K562 (cell line): ENCODE results near the gene SLC26A1. TPM values are rescaled to one million over a fixed set of nuclear protein-coding genes. Genes with fewer than 3 reads are reported as not detected.

Source experiments
- ATAC-seq: fragments of 200-7000 bp; cut with Tn5 transposase; 3 replicates; pipeline ENCODE4 v1.9.1; 2020; ENCODE audit warnings: moderate library complexity
- BruUV-seq: library from RNA; stranded (reverse); fragments of 400-500 nt; replicated peaks from 2 replicates; lab custom pipeline; 2021; lab: Mats Ljungman, UMichigan
- CTCF ChIA-PET: fragments of 300-600 bp; formaldehyde crosslinking; extraction: SDS; loops from one replicate; lab custom pipeline; 2021; ENCODE audit warnings: low intra/inter-chr PET ratio; lab: Yijun Ruan, JAX
- POLR2A ChIA-PET: fragments of 300-600, 350-650 bp; sonication (Branson Sonifier 250); formaldehyde crosslinking; extraction: SDS; loops from one replicate; lab custom pipeline; 2021; ENCODE audit warnings: antibody characterized with exemption, inconsistent platforms; lab: Yijun Ruan, JAX
- DNase-seq, 4 experiments: peaks; one replicate each; pipeline versions ENCODE4 v3.0.0 to v3.0.0-alpha.2; 2011 to 2018; ENCODE audit warnings: low spot score in 3 of 4, mixed read lengths in 3 of 4; ENCODE audit errors: extremely low read depth in 1 of 4
- FAIRE-seq: peaks from 2 replicates; lab custom pipeline; 2011; peaks lifted over from hg19 to GRCh38; lab: Jason Lieb, UNC
- H2AFZ ChIP-seq: 2 replicates; pipeline ENCODE4 v1.6.0; 2011; ENCODE audit warnings: low read depth, low read length, control low read depth, inconsistent platforms
- H3K27ac ChIP-seq: fragments of 200-600 bp; 3 replicates; pipeline ENCODE4 v1.8.0; 2011; ENCODE audit warnings: low read depth, mild to moderate bottlenecking, control low read depth, inconsistent platforms, low read length, moderate library complexity, mixed read lengths; ENCODE audit errors: extremely low read depth
- H3K27me3 ChIP-seq, 2 experiments: fragments of 300-600 bp in 1 of 2; 2 replicates in 1 of 2; 3 replicates in 1 of 2; pipeline versions ENCODE4 v1.6.0 to v1.8.0; 2011; ENCODE audit warnings: inconsistent platforms in 2 of 2, low read length in 2 of 2, mild to moderate bottlenecking in 1 of 2, mixed read lengths in 1 of 2, moderate library complexity in 1 of 2; ENCODE audit not compliant: control insufficient read depth in 2 of 2, insufficient read depth in 2 of 2
- H3K36me3 ChIP-seq: fragments of 300-600 bp; 3 replicates; pipeline ENCODE4 v1.8.0; 2011; ENCODE audit warnings: mild to moderate bottlenecking, low read length, inconsistent platforms; ENCODE audit not compliant: control insufficient read depth, insufficient read depth
- H3K4me1 ChIP-seq, 2 experiments: fragments of 200-600 bp in 1 of 2; replicated peaks in 1 of 2; 2 replicates in 1 of 2; 3 replicates in 1 of 2; pipeline versions ENCODE4 v1.5.1 to v1.8.0; 2011; ENCODE audit warnings: inconsistent platforms in 2 of 2, low read length in 2 of 2, mild to moderate bottlenecking in 1 of 2, mixed read lengths in 1 of 2, moderate library complexity in 1 of 2; ENCODE audit not compliant: control insufficient read depth in 2 of 2, insufficient read depth in 2 of 2
- H3K4me2 ChIP-seq: 2 replicates; pipeline ENCODE4 v1.6.1; 2011; ENCODE audit warnings: low read length, control low read depth, inconsistent platforms, mixed read lengths; ENCODE audit not compliant: insufficient read depth
- H3K4me3 ChIP-seq: fragments of 200-600 bp; sonication (generic), shearing (Covaris generic); 2 replicates; pipeline ENCODE4 v1.5.1; 2016; ENCODE audit warnings: control low read depth, inconsistent platforms
- H3K79me2 ChIP-seq: fragments of 200-600 bp; 3 replicates; pipeline ENCODE4 v1.8.0; 2011; ENCODE audit warnings: low read length, inconsistent platforms; ENCODE audit not compliant: control insufficient read depth, insufficient read depth
- H3K9ac ChIP-seq, 2 experiments: 2 replicates each; pipeline versions ENCODE4 v1.6.0 to v1.6.1; 2011; ENCODE audit warnings: low read depth in 2 of 2, low read length in 2 of 2, control low read depth in 1 of 2, inconsistent platforms in 1 of 2, mild to moderate bottlenecking in 1 of 2, mixed read lengths in 1 of 2; ENCODE audit not compliant: insufficient read depth in 1 of 2
- H3K9me1 ChIP-seq: one replicate; pipeline ENCODE4 v1.6.0; 2011; ENCODE audit warnings: inconsistent platforms, mild to moderate bottlenecking, low read length, moderate library complexity; ENCODE audit not compliant: control insufficient read depth, insufficient read depth
- H3K9me3 ChIP-seq: replicated peaks from 2 replicates; pipeline ENCODE4 v1.5.1; 2011; ENCODE audit warnings: low read depth, low read length, inconsistent platforms; ENCODE audit not compliant: control insufficient read depth, insufficient read depth
- H4K20me1 ChIP-seq: replicated peaks from 2 replicates; pipeline ENCODE4 v1.6.1; 2011; ENCODE audit warnings: low read length, inconsistent platforms, mixed read lengths; ENCODE audit not compliant: control insufficient read depth, insufficient read depth
- CBFB ChIP-seq: sonication (generic); formaldehyde crosslinking; IDR thresholded peaks from 2 replicates; pipeline ENCODE4 v1.4.0; 2020; ENCODE audit warnings: mild to moderate bottlenecking, missing genetic modification reagents
- FOSL1 ChIP-seq: fragments of 200-800 bp; sonication (Bioruptor generic); conservative IDR thresholded peaks from 2 replicates; pipeline ENCODE4 v1.6.1; 2016; ENCODE audit warnings: missing genetic modification characterization, missing compliant biosample characterization
- KLF6 ChIP-seq: fragments of 250-450 bp; sonication (Bioruptor Pico); IDR thresholded peaks from 2 replicates; pipeline ENCODE4 v1.4.0; 2020; ENCODE audit warnings: mild to moderate bottlenecking, moderate library complexity, borderline replicate concordance
- L3MBTL2 ChIP-seq: fragments of 450-650 bp; IDR thresholded peaks from 2 replicates; pipeline ENCODE4 v1.6.1; 2016; ENCODE audit warnings: mild to moderate bottlenecking, moderate library complexity
- PHTF2 ChIP-seq: fragments of 250-450 bp; sonication (Bioruptor Pico); IDR thresholded peaks from 2 replicates; pipeline ENCODE4 v1.5.0; 2021; ENCODE audit warnings: mild to moderate bottlenecking
- POLR2A ChIP-seq: fragments of 450-650 bp; conservative IDR thresholded peaks from 2 replicates; pipeline ENCODE4 v1.6.1; 2016
- POLR2G ChIP-seq: fragments of 200-400 bp; formaldehyde crosslinking; IDR thresholded peaks from 2 replicates; pipeline ENCODE4 v1.6.1; 2017; ENCODE audit warnings: low read depth, mild to moderate bottlenecking, antibody characterized with exemption, low read length, moderate library complexity
- SREBF1 ChIP-seq: fragments of 150-350 bp; IDR thresholded peaks from 2 replicates; pipeline ENCODE4 v1.6.1; 2014; ENCODE audit warnings: antibody characterized with exemption, low read depth, low read length, borderline replicate concordance
- WGBS: fragments of 100-300 bp; shearing (Covaris generic); methylation state at CpG from one replicate; pipeline ENCODE4 v1.1.6; 2016; ENCODE audit warnings: low coverage, mixed read lengths; ENCODE audit not compliant: insufficient coverage; ENCODE audit errors: missing lambda C conversion rate; 5-methylcytosine and 5-hydroxymethylcytosine counted together
- in situ Hi-C: fragments of 300-500 bp; cut with MboI; formaldehyde crosslinking; loops from 4 replicates; pipeline ENCODE4 v1.15.0; 2018; ENCODE audit warnings: inconsistent platforms, mixed read lengths
- intact Hi-C: fragments of 100-400 bp; cut with micrococcal nuclease; formaldehyde crosslinking; loops from 2 replicates; pipeline ENCODE4 v1.14.2; 2022
- polyA plus RNA-seq, 8 experiments: library from polyadenylated mRNA; depleted of rRNA in 4 of 8; stranded (reverse) in 5 of 8; unstranded in 3 of 8; fragments of >200 nt; fragmentation: Nextera tagmentation in 2 of 8; fragmentation: Illumina TruSeq in 1 of 8; extraction: Ambion mirVana in 2 of 8; extraction: Trizol in 1 of 8; gene quantifications; 2 replicates each; pipeline versions ENCODE4 v1.2.1 to v1.2.3, GENCODE V29; 2011 to 2014; ENCODE audit warnings: inconsistent platforms in 1 of 8, missing spikeins in 1 of 8
- total RNA-seq, 7 experiments: library from RNA; depleted of rRNA in 6 of 7; stranded (reverse); fragments of >200 nt in 6 of 7; fragmentation: Illumina TruSeq in 2 of 7; extraction: Trizol in 2 of 7; gene quantifications; 2 replicates each; pipeline versions ENCODE4 v1.2.1 to v1.2.3, GENCODE V29; 2011 to 2021; ENCODE audit warnings: low replicate concordance in 1 of 7
- TF ChIP-seq, protein P1 (sequence below), 2 experiments: IDR thresholded peaks; 2 replicates each; pipeline ENCODE4 v1.6.1; 2011; ENCODE audit warnings: borderline replicate concordance in 1 of 2, control low read depth in 1 of 2, low read depth in 1 of 2, low read length in 1 of 2, mild to moderate bottlenecking in 1 of 2, mixed read lengths in 1 of 2, moderate library complexity in 1 of 2; ENCODE audit not compliant: insufficient read depth in 1 of 2, insufficient read length in 1 of 2, poor library complexity in 1 of 2, severe bottlenecking in 1 of 2; ENCODE audit errors: extremely low read depth in 1 of 2
- TF ChIP-seq, protein P2 (sequence below): sonication (generic); formaldehyde crosslinking; IDR thresholded peaks from 2 replicates; pipeline ENCODE4 v1.8.0; 2022; ENCODE audit warnings: mild to moderate bottlenecking, missing genetic modification reagents
- TF ChIP-seq, protein P3 (sequence below): sonication (generic); formaldehyde crosslinking; IDR thresholded peaks from 2 replicates; pipeline ENCODE4 v1.9.0; 2022; ENCODE audit warnings: mild to moderate bottlenecking, missing genetic modification reagents

Gene SLC26A1
- total and polyA plus RNA-seq, 9 of the 15 experiments (the other 6 are each of a cell fraction or from before 2014, with no cell fraction given), result 0.11 to 4.2 (median 0.95) TPM

GRCh38 chr4:1029529-1029928 is 36.3 kb upstream of the SLC26A1 start:
- H3K9me1 ChIP-seq, result no peaks in the 10 kb centered on the region
- H3K4me2 ChIP-seq, result no peak overlapping the region
- no peak for DNase-seq
- POLR2A ChIA-PET, result interaction anchor here (1.6 kb wide), 1 partner anchor 12 kb away, joined by 6 read pairs; no protein-coding TSS in a partner anchor
- peaks cover 3 to 85% of the 10 kb centered on the region in 2 experiments; a peak in 4 of 5 replicates for H3K4me1 ChIP-seq
- TF ChIP-seq SREBF1 (no peak), CBFB (CRISPR knock-in tag) (0 out of 2 replicates have a peak, but pooled peaks have one; percentile 29), POLR2G (peak; percentile 71)
- TF ChIP-seq, all 486 proteins: peak for 2
- 0 out of 5 replicates have a peak, but pooled peaks cover 0 to 6% of the 10 kb centered on the region in 2 experiments for H3K27me3 ChIP-seq
- no TSS peak for BruUV-seq
- CTCF ChIA-PET, result no interaction called here
- no peaks in the 10 kb centered on the region; the same call in 1 of the 2 replicates for H3K9me3 ChIP-seq
- H3K79me2 ChIP-seq, result no peaks in the 10 kb centered on the region
- peaks cover 16% of the 10 kb centered on the region; the same call in 2 of the 3 replicates for H3K36me3 ChIP-seq
- H3K9ac ChIP-seq, result no peak overlapping the region; a peak in 1 of 4 replicates
- 35% methylated on average over 7 of the region's 17 CpGs for WGBS
- intact Hi-C loops (no loop called here), in situ Hi-C loops (no loop called here)
- H4K20me1 ChIP-seq, result no peaks in the 10 kb centered on the region
- FAIRE-seq (no peak), ATAC-seq (no peak)
- no peak overlapping the region for H3K4me3 ChIP-seq
- no peak overlapping the region for H3K27ac ChIP-seq
- H2AFZ ChIP-seq, result no peak overlapping the region

- Histone ChIP-seq H2AFZ (no peak overlapping the region), H3K79me2 (no peaks in the 10 kb centered on the region), H3K4me1 (peaks cover 3 to 77% of the 10 kb centered on the region in 2 experiments; a peak in 4 of 5 replicates), H3K27ac (no peak overlapping the region), H3K27me3 (0 out of 5 replicates have a peak, but pooled peaks cover 0 to 6% of the 10 kb centered on the region in 2 experiments), H3K9me3 (no peaks in the 10 kb centered on the region; the same call in 1 of the 2 replicates), H3K9ac (peak overlapping the region in 1 of 2 experiments; percentile 70; a peak in 1 of 4 replicates), H3K4me3 (no peak overlapping the region), H4K20me1 (no peaks in the 10 kb centered on the region), H3K4me2 (no peak overlapping the region), H3K9me1 (no peaks in the 10 kb centered on the region), H3K36me3 (peaks cover 22% of the 10 kb centered on the region; the same call in 2 of the 3 replicates)
- DNase-seq, result no peak
- ChIA-PET CTCF (no interaction called here), POLR2A (interaction anchor here (0.7 kb wide), 1 partner anchor 315 kb away, joined by 3 read pairs; no protein-coding TSS in a partner anchor)
- FAIRE-seq, result no peak
- 42% methylated on average over 24 of the region's 36 CpGs for WGBS
- BruUV-seq, result no TSS peak
- ATAC-seq, result no peak
- intact Hi-C loops (no loop called here), in situ Hi-C loops (no loop called here)
- TF ChIP-seq, protein P1, sequence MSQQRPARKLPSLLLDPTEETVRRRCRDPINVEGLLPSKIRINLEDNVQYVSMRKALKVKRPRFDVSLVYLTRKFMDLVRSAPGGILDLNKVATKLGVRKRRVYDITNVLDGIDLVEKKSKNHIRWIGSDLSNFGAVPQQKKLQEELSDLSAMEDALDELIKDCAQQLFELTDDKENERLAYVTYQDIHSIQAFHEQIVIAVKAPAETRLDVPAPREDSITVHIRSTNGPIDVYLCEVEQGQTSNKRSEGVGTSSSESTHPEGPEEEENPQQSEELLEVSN (IDR thresholded peaks at IDR 0.05; ENCODE audit: borderline replicate concordance in 1 of 2, extremely low read depth in 1 of 2, insufficient read depth in 1 of 2, insufficient read length in 1 of 2, low read depth in 1 of 2, low read length in 1 of 2, poor library complexity in 1 of 2, severe bottlenecking in 1 of 2), result peak; percentile 74 to 90
- no peak for TF ChIP-seq FOSL1 (tag)
- TF ChIP-seq KLF6 (CRISPR knock-in tag), result no peak
- TF ChIP-seq POLR2A, result peak; percentile 28; the same call in 1 of the 2 replicates
- peak; percentile 77 for TF ChIP-seq POLR2G
- TF ChIP-seq, protein P2, sequence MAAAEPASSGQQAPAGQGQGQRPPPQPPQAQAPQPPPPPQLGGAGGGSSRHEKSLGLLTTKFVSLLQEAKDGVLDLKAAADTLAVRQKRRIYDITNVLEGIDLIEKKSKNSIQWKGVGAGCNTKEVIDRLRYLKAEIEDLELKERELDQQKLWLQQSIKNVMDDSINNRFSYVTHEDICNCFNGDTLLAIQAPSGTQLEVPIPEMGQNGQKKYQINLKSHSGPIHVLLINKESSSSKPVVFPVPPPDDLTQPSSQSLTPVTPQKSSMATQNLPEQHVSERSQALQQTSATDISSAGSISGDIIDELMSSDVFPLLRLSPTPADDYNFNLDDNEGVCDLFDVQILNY (CRISPR knock-in tag), result no peak
- TF ChIP-seq, protein P3, sequence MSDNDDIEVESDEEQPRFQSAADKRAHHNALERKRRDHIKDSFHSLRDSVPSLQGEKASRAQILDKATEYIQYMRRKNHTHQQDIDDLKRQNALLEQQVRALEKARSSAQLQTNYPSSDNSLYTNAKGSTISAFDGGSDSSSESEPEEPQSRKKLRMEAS (CRISPR knock-in tag), result peak; percentile 42; the same call in 1 of the 2 replicates
- TF ChIP-seq L3MBTL2, result peak; percentile 66
- TF ChIP-seq PHTF2 (CRISPR knock-in tag), result no peak
Measured at GRCh38 chr4:1028574-1029220, 35.5 kb upstream of the SLC26A1 start.
